ENCODE results near the gene RHBDL3.

Gene RHBDL3

GRCh38 chr17:32266051-32266388 lies 388 bp downstream of the RHBDL3 start:
- H3K4me3 ChIP-seq (ENCODE audit: low read depth, low read length), result peak overlapping the region; percentile 55

GRCh38 chr17:32266389-32267301 lies 1.0 kb downstream of the RHBDL3 start:
- H3K4me3 ChIP-seq (ENCODE audit: low read depth, low read length), result peak overlapping the region; percentile 55

GRCh38 chr17:32267690-32268205 lies 2.1 kb downstream of the RHBDL3 start:
- H3K4me3 ChIP-seq (ENCODE audit: low read depth, low read length), result no peak overlapping the region

DNA sequence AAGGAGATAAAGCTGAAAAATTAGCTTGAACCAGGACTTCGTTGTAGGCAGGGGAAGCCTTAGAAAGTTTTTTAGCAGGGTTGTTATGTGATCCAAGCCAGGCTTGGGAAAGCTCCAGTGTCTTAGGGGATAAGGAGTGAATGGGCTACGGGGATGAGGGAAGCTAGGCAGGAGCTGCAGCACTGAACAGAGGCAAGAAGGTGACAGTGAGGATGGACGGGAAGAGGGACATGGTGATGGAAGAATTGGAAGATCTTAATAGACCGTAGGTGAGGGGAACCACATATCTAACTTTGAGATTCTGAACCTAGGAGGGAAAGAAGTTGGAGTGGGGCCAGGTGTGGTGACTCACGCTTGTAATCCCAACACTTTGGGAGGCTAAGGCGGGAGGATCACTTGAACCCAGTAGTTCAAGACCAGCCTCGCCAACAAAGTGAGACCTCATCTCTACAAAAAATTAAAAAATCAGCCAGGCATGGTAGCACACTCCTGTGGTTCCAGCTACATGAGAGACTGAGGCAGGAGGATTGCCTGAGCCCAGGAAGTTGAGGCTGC lies 3.2 kb downstream of the RHBDL3 start:
- no peak overlapping the region for H3K4me3 ChIP-seq (ENCODE audit: low read depth, low read length)

DNA sequence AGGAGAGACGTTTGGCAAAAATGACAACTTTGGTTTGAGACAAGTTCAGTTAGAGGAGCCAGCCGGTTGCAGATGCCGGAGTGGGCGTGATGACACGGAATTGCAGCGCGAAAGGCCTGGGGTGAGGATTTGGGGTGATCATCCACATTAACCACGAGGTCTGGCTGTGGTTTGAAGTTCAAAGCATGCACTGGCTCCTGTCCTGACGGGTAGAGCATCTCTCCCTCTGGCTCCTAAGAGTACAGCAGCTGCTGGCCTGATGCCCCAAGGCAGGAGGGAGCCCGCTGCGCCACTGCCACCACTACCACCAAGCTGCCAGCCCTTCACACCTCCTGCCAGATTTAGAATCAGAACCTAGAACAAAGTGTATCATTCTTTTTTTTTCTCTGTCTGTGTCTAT lies 3.7 kb downstream of the RHBDL3 start:
- H3K4me3 ChIP-seq (ENCODE audit: low read depth, low read length), result no peak overlapping the region

GRCh38 chr17:32271844-32272243 lies 6.2 kb downstream of the RHBDL3 start:
- no peak overlapping the region for H3K4me3 ChIP-seq (ENCODE audit: low read depth, low read length)

DNA sequence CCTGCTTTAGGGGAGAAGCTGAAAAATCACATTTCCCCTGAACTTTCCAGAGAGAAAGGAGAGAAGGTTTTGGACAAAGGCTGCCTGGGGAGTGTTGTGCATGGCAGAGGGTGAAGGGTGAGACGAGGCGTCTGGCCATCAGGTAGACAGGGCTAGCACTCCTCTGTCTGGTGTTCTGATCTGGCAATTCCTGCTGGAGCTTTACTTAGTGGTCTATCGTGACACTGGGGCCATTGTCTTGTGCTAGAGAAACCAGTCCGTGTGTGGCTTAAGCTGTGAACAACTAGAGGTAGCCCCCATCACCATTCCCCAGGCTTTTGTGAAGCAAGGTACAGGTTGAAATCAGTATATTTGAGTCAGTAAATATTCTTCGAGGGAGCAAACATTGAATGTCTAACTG lies 8.5 kb downstream of the RHBDL3 start:
- H3K4me3 ChIP-seq (ENCODE audit: low read depth, low read length), result no peak overlapping the region

DNA sequence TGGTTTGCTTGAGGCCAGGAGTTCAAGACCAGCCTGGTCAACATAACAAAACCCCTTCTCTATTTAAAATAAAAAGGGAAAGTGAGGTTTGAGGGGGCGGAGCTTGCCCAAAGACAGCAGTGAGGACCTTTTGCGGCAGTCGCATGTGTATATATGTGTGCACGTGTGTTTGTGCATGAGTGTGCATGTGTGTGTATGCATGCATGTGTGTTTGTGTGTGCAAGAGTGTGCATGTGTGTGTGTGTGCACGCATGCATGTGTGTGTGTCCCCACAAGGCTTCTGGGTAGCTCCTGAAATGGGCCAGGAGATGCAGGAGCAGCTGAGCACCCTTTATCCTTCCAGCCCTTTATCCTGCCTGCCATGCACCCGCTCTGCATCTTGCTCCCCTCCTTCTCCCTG lies 9.0 kb downstream of the RHBDL3 start:
- H3K4me3 ChIP-seq (ENCODE audit: low read depth, low read length), result no peak overlapping the region

DNA sequence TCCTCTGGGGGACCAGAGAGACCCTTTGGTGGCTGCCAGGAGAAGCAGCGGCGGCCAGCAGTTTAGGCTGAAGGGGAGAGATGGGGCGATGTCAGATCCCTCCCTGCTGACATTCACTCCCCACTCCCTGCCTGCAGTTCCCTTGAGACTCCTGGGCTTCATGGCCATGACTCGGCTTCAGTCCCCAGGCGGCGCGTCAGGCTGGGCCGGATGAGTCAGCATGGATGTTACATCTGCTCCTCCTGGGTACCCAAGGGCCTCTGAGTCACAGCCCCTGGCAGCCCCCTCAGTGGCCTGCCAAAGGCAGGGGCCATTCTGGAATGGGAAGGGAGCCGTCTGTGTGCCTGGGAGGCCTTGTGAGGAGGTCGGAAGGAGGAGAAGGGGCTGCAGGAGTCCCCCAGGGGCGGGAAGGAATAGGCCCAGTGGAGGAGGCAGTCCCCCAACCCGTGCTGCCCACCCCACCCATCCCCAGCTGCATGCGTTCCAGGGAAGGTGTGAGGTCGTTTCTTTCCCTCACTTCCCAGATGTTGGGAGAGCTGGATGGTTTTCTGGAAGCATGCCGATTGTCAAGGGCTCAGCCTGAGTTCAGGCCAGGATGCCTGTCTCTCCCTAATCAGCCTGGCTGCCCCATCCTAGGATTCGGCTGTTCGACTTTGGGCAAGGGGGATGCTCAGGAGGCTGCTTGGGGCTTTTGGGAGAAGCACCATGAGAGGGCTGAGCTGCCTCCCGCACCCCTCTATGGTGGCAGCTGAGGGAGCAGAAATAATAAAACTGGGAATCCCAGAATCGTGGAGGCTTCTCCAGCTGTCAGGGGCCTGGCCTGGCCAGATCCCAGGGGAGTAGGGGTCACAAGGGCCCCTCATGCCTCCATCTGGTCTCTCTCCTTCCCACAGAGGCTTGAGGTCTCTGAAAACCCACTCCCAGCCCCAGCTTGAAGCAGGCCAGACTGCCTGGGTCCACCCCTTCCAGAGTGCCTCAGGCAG lies 9.7 kb downstream of the RHBDL3 start:
- no peak overlapping the region for H3K4me3 ChIP-seq (ENCODE audit: low read depth, low read length)

GRCh38 chr17:32276171-32276601 lies 10.6 kb downstream of the RHBDL3 start:
- H3K4me3 ChIP-seq (ENCODE audit: low read depth, low read length), result no peak overlapping the region

- H3K4me3 ChIP-seq (ENCODE audit: low read depth, low read length), result no peak overlapping the region
These were observed 11.7 kb downstream of the RHBDL3 start for GRCh38 chr17:32277284-32277683.

GRCh38 chr17:32278815-32279214 lies 13.2 kb downstream of the RHBDL3 start:
- H3K4me3 ChIP-seq (ENCODE audit: low read depth, low read length), result no peak overlapping the region

DNA sequence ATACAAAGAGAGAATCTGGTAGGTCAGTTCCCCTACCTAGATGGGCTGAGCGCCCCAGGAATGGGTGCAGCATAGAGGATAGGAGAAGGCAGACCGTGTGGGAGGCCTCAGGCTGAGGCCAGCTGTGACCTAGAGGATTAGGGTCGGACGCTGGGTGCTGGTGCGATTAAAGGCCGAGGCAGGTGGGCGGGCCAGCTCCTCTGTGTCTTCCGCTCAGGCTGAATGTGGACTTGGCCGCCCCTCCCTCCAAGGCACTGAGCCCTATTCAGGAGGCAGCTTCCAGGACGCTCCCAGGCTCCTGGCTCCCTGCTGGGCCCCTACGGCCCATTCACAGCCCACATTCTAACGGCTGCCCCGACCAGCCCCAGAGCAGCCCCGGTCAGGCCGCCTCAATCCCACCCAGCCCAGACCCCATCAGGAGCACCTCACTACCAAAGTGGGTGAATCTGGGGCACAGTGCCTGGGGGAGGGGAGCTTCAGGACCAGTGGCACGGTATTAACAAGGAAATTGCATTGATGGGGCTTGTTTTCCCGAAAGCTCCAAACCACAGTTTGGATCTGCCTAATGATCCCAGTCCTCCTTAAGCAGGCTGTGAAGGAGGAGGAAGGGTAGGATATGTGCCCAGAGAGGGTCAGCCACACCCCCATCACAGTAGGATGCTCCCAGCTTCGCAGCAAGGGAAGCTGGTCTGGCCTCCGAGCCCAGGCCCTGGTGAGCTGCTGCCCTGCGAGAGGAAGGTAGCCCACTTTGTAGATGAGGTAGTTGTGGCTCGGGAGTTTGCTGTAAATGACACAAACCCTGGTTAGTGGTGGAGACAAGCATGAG lies 14.5 kb downstream of the RHBDL3 start:
- H3K4me3 ChIP-seq (ENCODE audit: low read depth, low read length), result no peak overlapping the region

GRCh38 chr17:32281011-32281451 lies 15.4 kb downstream of the RHBDL3 start:
- no peak overlapping the region for H3K4me3 ChIP-seq (ENCODE audit: low read depth, low read length)

- no peak overlapping the region for H3K4me3 ChIP-seq (ENCODE audit: low read depth, low read length)
These were observed 18.1 kb downstream of the RHBDL3 start for GRCh38 chr17:32283745-32284201.

- H3K4me3 ChIP-seq (ENCODE audit: low read depth, low read length), result no peak overlapping the region
These were observed 19.7 kb downstream of the RHBDL3 start for GRCh38 chr17:32285306-32285705.

DNA sequence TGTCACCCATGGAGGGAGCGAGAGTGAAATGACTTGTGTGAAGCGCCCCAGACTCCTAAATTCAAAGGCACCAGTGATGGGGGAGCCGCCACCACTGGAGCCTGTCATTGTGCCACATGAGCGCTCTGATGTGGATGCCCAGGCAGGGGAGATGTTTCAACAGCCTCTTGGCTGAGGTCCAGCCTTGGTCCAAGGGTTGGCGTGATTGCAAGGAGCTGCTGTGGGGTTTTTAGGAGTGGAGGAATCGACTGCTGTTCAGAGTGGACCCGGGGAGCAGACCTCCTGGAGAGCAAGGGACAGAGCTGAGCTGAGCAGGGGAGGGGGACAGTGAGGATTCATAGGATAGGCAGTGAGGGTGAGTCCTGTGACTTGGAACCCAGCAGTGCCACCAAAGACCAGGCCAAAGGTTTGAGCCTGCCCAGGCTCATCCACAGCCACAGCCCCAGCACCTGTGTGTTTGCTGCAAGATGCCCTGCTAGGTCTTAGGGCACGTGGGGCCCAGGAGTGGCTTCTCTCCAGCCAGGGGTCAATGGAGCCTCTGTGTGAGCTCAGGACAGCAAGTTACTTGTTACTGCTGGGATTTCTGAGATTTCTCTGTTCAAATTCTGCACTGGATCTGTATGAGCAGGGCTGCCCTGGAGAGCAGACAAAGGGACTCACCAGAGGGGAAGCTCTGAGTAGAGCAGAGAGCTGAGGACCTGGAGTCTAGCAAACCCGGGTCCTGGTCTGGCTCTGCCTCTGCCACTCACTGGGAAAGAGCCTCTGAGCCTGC lies 20.3 kb downstream of the RHBDL3 start:
- no peak overlapping the region for H3K4me3 ChIP-seq (ENCODE audit: low read depth, low read length)

- H3K4me3 ChIP-seq (ENCODE audit: low read depth, low read length), result no peak overlapping the region
These were observed 20.9 kb downstream of the RHBDL3 start for GRCh38 chr17:32286518-32286900.

GRCh38 chr17:32287804-32288511 lies 22.3 kb downstream of the RHBDL3 start:
- H3K4me3 ChIP-seq (ENCODE audit: low read depth, low read length), result no peak overlapping the region

All from iPS-11a (cell line).